ENCODE results near the gene LIPN. TPM values are rescaled to one million over a fixed set of nuclear protein-coding genes. Genes with fewer than 3 reads are reported as not detected.

LIPN gene
- total RNA-seq, 1 experiment from 2014 or later = not detected

GRCh38 chr10:88803641-88804040, 43.8 kb downstream of the LIPN start:
- Histone ChIP-seq H2AFZ (ENCODE audit: low read length) (no peak overlapping the region), H4K20me1 (ENCODE audit: insufficient read depth, low read depth, low read length) (no peaks in the 10 kb centered on the region), H3K9me2 (replicated peaks; ENCODE audit: insufficient read depth, low read length) (no peaks in the 10 kb centered on the region), H3K4me3 (ENCODE audit: low read length) (no peak overlapping the region), H3K4me1 (ENCODE audit: low read length) (no peaks in the 10 kb centered on the region), H3K9me3 (ENCODE audit: low read length) (no peaks in the 10 kb centered on the region), H3K79me2 (ENCODE audit: low read length) (no peaks in the 10 kb centered on the region), H3K27ac (ENCODE audit: low read length) (no peak overlapping the region), H3K27me3 (ENCODE audit: low read length) (no peaks in the 10 kb centered on the region), H3K36me3 (ENCODE audit: insufficient read depth, low read length) (no peaks in the 10 kb centered on the region), H3K9ac (ENCODE audit: low read length) (no peak overlapping the region), H3K4me2 (ENCODE audit: low read depth, low read length, poor library complexity, severe bottlenecking) (no peak overlapping the region)
- DNase-seq = no peak

- no peak overlapping the region for H3K4me2 ChIP-seq (ENCODE audit: low read depth, low read length, poor library complexity, severe bottlenecking)
Observed at GRCh38 chr10:88804083-88804812, 44.4 kb downstream of the LIPN start.

GRCh38 chr10:88805361-88805760, 45.5 kb downstream of the LIPN start:
- no peak overlapping the region for H3K9ac ChIP-seq (ENCODE audit: low read length)
- H3K79me2 ChIP-seq (ENCODE audit: low read length) = no peaks in the 10 kb centered on the region
- no peak overlapping the region for H3K4me2 ChIP-seq (ENCODE audit: low read depth, low read length, poor library complexity, severe bottlenecking)
- no peak overlapping the region for H3K27ac ChIP-seq (ENCODE audit: low read length)
- no peak for DNase-seq
- H3K36me3 ChIP-seq (ENCODE audit: insufficient read depth, low read length) = no peaks in the 10 kb centered on the region
- H2AFZ ChIP-seq (ENCODE audit: low read length) = no peak overlapping the region
- H3K9me3 ChIP-seq (ENCODE audit: low read length) = no peaks in the 10 kb centered on the region
- no peaks in the 10 kb centered on the region for H3K27me3 ChIP-seq (ENCODE audit: low read length)
- no peak overlapping the region for H3K4me3 ChIP-seq (ENCODE audit: low read length)
- H4K20me1 ChIP-seq (ENCODE audit: insufficient read depth, low read depth, low read length) = no peaks in the 10 kb centered on the region
- no peaks in the 10 kb centered on the region for H3K4me1 ChIP-seq (ENCODE audit: low read length)
- no peaks in the 10 kb centered on the region for H3K9me2 ChIP-seq (replicated peaks; ENCODE audit: insufficient read depth, low read length)

More at GRCh38 chr10:88804083-88804812, 44.4 kb downstream of the LIPN start:
- Histone ChIP-seq H3K79me2 (ENCODE audit: low read length) (no peaks in the 10 kb centered on the region), H3K4me1 (ENCODE audit: low read length) (no peaks in the 10 kb centered on the region), H3K9me3 (ENCODE audit: low read length) (no peaks in the 10 kb centered on the region), H4K20me1 (ENCODE audit: insufficient read depth, low read depth, low read length) (no peaks in the 10 kb centered on the region), H3K36me3 (ENCODE audit: insufficient read depth, low read length) (no peaks in the 10 kb centered on the region), H2AFZ (ENCODE audit: low read length) (no peak overlapping the region), H3K4me3 (ENCODE audit: low read length) (no peak overlapping the region), H3K27me3 (ENCODE audit: low read length) (no peaks in the 10 kb centered on the region), H3K27ac (ENCODE audit: low read length) (no peak overlapping the region), H3K9me2 (replicated peaks; ENCODE audit: insufficient read depth, low read length) (no peaks in the 10 kb centered on the region), H3K9ac (ENCODE audit: low read length) (no peak overlapping the region)
- no peak for DNase-seq

- Histone ChIP-seq H3K27ac (ENCODE audit: low read length) (no peak overlapping the region), H3K4me3 (ENCODE audit: low read length) (no peak overlapping the region), H3K79me2 (ENCODE audit: low read length) (no peaks in the 10 kb centered on the region), H3K9me3 (ENCODE audit: low read length) (no peaks in the 10 kb centered on the region), H2AFZ (ENCODE audit: low read length) (no peak overlapping the region), H3K9me2 (replicated peaks; ENCODE audit: insufficient read depth, low read length) (no peaks in the 10 kb centered on the region), H3K4me1 (ENCODE audit: low read length) (no peaks in the 10 kb centered on the region), H3K36me3 (ENCODE audit: insufficient read depth, low read length) (no peaks in the 10 kb centered on the region), H3K4me2 (ENCODE audit: low read depth, low read length, poor library complexity, severe bottlenecking) (no peak overlapping the region), H3K9ac (ENCODE audit: low read length) (no peak overlapping the region), H4K20me1 (ENCODE audit: insufficient read depth, low read depth, low read length) (no peaks in the 10 kb centered on the region), H3K27me3 (ENCODE audit: low read length) (no peaks in the 10 kb centered on the region)
- no peak for DNase-seq
Observed at GRCh38 chr10:88805924-88806323, 46.1 kb downstream of the LIPN start.

- Histone ChIP-seq H3K36me3 (ENCODE audit: insufficient read depth, low read length) (no peaks in the 10 kb centered on the region), H3K9me3 (ENCODE audit: low read length) (no peaks in the 10 kb centered on the region), H3K9ac (ENCODE audit: low read length) (no peak overlapping the region), H3K27ac (ENCODE audit: low read length) (no peak overlapping the region), H4K20me1 (ENCODE audit: insufficient read depth, low read depth, low read length) (no peaks in the 10 kb centered on the region), H3K4me1 (ENCODE audit: low read length) (no peaks in the 10 kb centered on the region; the same call in 1 of the 2 replicates), H3K4me3 (ENCODE audit: low read length) (no peak overlapping the region), H3K9me2 (replicated peaks; ENCODE audit: insufficient read depth, low read length) (no peaks in the 10 kb centered on the region), H3K27me3 (ENCODE audit: low read length) (no peaks in the 10 kb centered on the region), H3K4me2 (ENCODE audit: low read depth, low read length, poor library complexity, severe bottlenecking) (no peak overlapping the region), H2AFZ (ENCODE audit: low read length) (no peak overlapping the region), H3K79me2 (ENCODE audit: low read length) (no peaks in the 10 kb centered on the region)
- DNase-seq = no peak
Observed at GRCh38 chr10:88809621-88810020, 49.8 kb downstream of the LIPN start.

- Histone ChIP-seq H3K9me2 (replicated peaks; ENCODE audit: insufficient read depth, low read length) (no peaks in the 10 kb centered on the region), H3K79me2 (ENCODE audit: low read length) (no peaks in the 10 kb centered on the region), H3K9ac (ENCODE audit: low read length) (no peak overlapping the region), H3K36me3 (ENCODE audit: insufficient read depth, low read length) (no peaks in the 10 kb centered on the region), H4K20me1 (ENCODE audit: insufficient read depth, low read depth, low read length) (no peaks in the 10 kb centered on the region), H3K4me3 (ENCODE audit: low read length) (no peak overlapping the region), H3K9me3 (ENCODE audit: low read length) (no peaks in the 10 kb centered on the region), H3K27ac (ENCODE audit: low read length) (no peak overlapping the region), H3K4me2 (ENCODE audit: low read depth, low read length, poor library complexity, severe bottlenecking) (no peak overlapping the region), H3K27me3 (ENCODE audit: low read length) (no peaks in the 10 kb centered on the region), H2AFZ (ENCODE audit: low read length) (no peak overlapping the region), H3K4me1 (ENCODE audit: low read length) (no peaks in the 10 kb centered on the region; the same call in 1 of the 2 replicates)
- peak; percentile 68 for DNase-seq
Observed at GRCh38 chr10:88810196-88810961, 50.6 kb downstream of the LIPN start.

- Histone ChIP-seq H3K36me3 (ENCODE audit: insufficient read depth, low read length) (no peaks in the 10 kb centered on the region), H3K4me2 (ENCODE audit: low read depth, low read length, poor library complexity, severe bottlenecking) (no peak overlapping the region), H3K79me2 (ENCODE audit: low read length) (no peaks in the 10 kb centered on the region), H3K9me3 (ENCODE audit: low read length) (no peaks in the 10 kb centered on the region), H2AFZ (ENCODE audit: low read length) (no peak overlapping the region), H3K27me3 (ENCODE audit: low read length) (no peaks in the 10 kb centered on the region), H3K9ac (ENCODE audit: low read length) (no peak overlapping the region), H3K4me1 (ENCODE audit: low read length) (no peaks in the 10 kb centered on the region; the same call in 1 of the 2 replicates), H4K20me1 (ENCODE audit: insufficient read depth, low read depth, low read length) (no peaks in the 10 kb centered on the region), H3K9me2 (replicated peaks; ENCODE audit: insufficient read depth, low read length) (no peaks in the 10 kb centered on the region), H3K27ac (ENCODE audit: low read length) (no peak overlapping the region), H3K4me3 (ENCODE audit: low read length) (no peak overlapping the region)
- DNase-seq = no peak
Observed at GRCh38 chr10:88813200-88813599, 53.4 kb downstream of the LIPN start.

GRCh38 chr10:88819290-88819689, 59.5 kb downstream of the LIPN start:
- no peaks in the 10 kb centered on the region for H3K9me2 ChIP-seq (replicated peaks; ENCODE audit: insufficient read depth, low read length)
- no peaks in the 10 kb centered on the region for H3K27me3 ChIP-seq (ENCODE audit: low read length)
- H4K20me1 ChIP-seq (ENCODE audit: insufficient read depth, low read depth, low read length) = no peaks in the 10 kb centered on the region
- no peaks in the 10 kb centered on the region for H3K36me3 ChIP-seq (ENCODE audit: insufficient read depth, low read length)
- H2AFZ ChIP-seq (ENCODE audit: low read length) = no peak overlapping the region
- no peak overlapping the region for H3K9ac ChIP-seq (ENCODE audit: low read length)
- DNase-seq = no peak
- H3K4me1 ChIP-seq (ENCODE audit: low read length) = no peaks in the 10 kb centered on the region
- H3K27ac ChIP-seq (ENCODE audit: low read length) = no peak overlapping the region
- no peaks in the 10 kb centered on the region for H3K9me3 ChIP-seq (ENCODE audit: low read length)
- H3K4me3 ChIP-seq (ENCODE audit: low read length) = no peak overlapping the region
- no peak overlapping the region for H3K4me2 ChIP-seq (ENCODE audit: low read depth, low read length, poor library complexity, severe bottlenecking)
- no peaks in the 10 kb centered on the region for H3K79me2 ChIP-seq (ENCODE audit: low read length)

Measured in Karpas-422 (cell line).